ENCODE measurements around the gene GRIK2. TPM values are rescaled to one million over a fixed set of nuclear protein-coding genes. Genes with fewer than 3 reads are reported as not detected.
A peak's percentile ranks its signal among the peaks of the same experiment; 100 is the strongest.

The GRIK2 gene
- total RNA-seq, 1 donor from 2014 or later: 2.5 TPM

DNA sequence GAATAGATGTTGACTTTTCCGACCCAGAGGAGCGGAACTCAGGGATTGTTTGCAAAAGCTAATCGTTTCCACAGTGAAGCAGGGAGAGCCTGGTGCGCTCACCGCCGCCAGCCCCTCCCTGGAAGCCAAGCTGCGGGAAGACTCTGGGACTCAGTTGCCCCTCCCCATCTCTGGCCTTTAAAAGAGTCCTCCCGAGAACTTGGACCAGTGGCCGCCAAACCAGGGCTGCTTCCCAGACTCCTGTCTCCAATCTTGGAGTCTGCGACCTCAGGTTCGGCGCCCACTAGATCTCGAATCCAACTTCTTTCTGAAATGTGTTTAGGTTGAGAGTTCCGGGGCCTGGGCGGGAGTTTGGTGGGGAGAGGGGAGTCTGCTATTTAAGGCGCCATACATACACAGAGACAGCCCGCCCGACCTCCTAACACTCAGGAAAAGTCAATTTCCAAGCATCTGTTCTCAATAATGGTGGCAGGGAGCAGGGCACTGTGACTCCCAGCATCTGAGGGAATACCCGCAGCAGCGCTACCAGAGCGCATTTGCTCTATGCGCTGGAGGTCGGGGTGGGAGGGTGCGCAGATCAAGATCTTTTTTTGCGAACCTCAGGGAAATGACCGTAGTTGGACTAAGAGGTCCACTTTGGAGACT is 800 bp upstream of the GRIK2 start:
- H3K4me1 Mint-ChIP-seq (ENCODE audit: low read depth, unreplicated experiment): peaks cover 3% of the 10 kb centered on the region
- Histone ChIP-seq H3K9me3 (ENCODE audit: insufficient read depth, low read depth, low read length) (no peaks in the 10 kb centered on the region), H3K27me3 (ENCODE audit: insufficient read depth, low read length) (peaks cover 30% of the 10 kb centered on the region), H2AFZ (ENCODE audit: low read depth, low read length) (peak overlapping the region; percentile 81), H4K20me1 (ENCODE audit: insufficient read depth, low read length) (no peaks in the 10 kb centered on the region), H3K4me1 (ENCODE audit: insufficient read depth, low read length) (peaks cover 8% of the 10 kb centered on the region), H3K36me3 (ENCODE audit: insufficient read depth, low read length) (no peaks in the 10 kb centered on the region), H3K4me2 (ENCODE audit: low read length) (peak overlapping the region; percentile 89), H3K79me2 (ENCODE audit: insufficient read depth, low read length) (no peaks in the 10 kb centered on the region), H3K4me3 (ENCODE audit: insufficient read depth, low read depth, low read length) (peak overlapping the region; percentile 71), H3K9ac (ENCODE audit: low read length) (peak overlapping the region; percentile 6), H3K27ac (ENCODE audit: low read depth, low read length) (no peak overlapping the region)
- no peak for TF ChIP-seq EZH2 (IDR thresholded peaks at IDR 0.05; ENCODE audit: insufficient read depth, low read length)
- TF ChIP-seq, protein P1, sequence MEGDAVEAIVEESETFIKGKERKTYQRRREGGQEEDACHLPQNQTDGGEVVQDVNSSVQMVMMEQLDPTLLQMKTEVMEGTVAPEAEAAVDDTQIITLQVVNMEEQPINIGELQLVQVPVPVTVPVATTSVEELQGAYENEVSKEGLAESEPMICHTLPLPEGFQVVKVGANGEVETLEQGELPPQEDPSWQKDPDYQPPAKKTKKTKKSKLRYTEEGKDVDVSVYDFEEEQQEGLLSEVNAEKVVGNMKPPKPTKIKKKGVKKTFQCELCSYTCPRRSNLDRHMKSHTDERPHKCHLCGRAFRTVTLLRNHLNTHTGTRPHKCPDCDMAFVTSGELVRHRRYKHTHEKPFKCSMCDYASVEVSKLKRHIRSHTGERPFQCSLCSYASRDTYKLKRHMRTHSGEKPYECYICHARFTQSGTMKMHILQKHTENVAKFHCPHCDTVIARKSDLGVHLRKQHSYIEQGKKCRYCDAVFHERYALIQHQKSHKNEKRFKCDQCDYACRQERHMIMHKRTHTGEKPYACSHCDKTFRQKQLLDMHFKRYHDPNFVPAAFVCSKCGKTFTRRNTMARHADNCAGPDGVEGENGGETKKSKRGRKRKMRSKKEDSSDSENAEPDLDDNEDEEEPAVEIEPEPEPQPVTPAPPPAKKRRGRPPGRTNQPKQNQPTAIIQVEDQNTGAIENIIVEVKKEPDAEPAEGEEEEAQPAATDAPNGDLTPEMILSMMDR (IDR thresholded peaks at IDR 0.05; ENCODE audit: insufficient read depth, low read depth, low read length): no peak
- H3K9me3 Mint-ChIP-seq (ENCODE audit: unreplicated experiment): no peaks in the 10 kb centered on the region
- peak overlapping the region; percentile 89 for H3K4me3 Mint-ChIP-seq (ENCODE audit: unreplicated experiment)
- H3K27me3 Mint-ChIP-seq (ENCODE audit: low read depth, unreplicated experiment): peaks cover 42% of the 10 kb centered on the region
- DNase-seq (ENCODE audit: low read depth) (no peak), FAIRE-seq (no peak)
- H3K27ac Mint-ChIP-seq (ENCODE audit: unreplicated experiment): peak overlapping the region; percentile 12
- H3K36me3 Mint-ChIP-seq (ENCODE audit: low read depth, unreplicated experiment): no peaks in the 10 kb centered on the region

DNA sequence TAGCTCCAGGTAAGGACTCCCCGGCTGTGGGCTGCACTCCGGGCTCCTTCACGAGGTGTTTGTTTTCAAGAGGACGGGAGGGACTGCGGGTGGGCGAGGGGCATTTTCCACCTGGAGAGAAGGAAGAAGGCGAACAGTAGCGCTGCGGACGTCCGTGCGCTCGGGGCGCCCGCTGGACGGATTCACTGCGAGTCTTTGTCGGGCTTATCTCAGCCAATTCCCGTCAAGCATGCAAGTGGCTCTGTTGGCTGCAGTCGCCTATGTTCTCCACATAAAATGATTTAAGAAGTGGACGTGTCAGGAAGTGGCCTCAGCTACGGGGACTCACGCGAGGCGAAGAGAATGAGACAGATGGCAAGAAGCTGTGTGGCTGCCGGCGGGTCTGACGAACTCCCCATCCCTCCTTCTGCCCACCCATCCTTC is 332 bp downstream of the GRIK2 start:
- Histone ChIP-seq H3K36me3 (ENCODE audit: insufficient read depth, low read length) (no peaks in the 10 kb centered on the region), H3K9ac (ENCODE audit: low read length) (peak overlapping the region; percentile 60), H3K4me2 (ENCODE audit: low read length) (peak overlapping the region; percentile 89), H3K4me3 (ENCODE audit: insufficient read depth, low read depth, low read length) (peak overlapping the region; percentile 71), H3K4me1 (ENCODE audit: insufficient read depth, low read length) (peaks cover 10% of the 10 kb centered on the region), H3K27ac (ENCODE audit: low read depth, low read length) (no peak overlapping the region), H3K9me3 (ENCODE audit: insufficient read depth, low read depth, low read length) (no peaks in the 10 kb centered on the region), H3K79me2 (ENCODE audit: insufficient read depth, low read length) (no peaks in the 10 kb centered on the region), H2AFZ (ENCODE audit: low read depth, low read length) (peak overlapping the region; percentile 67), H4K20me1 (ENCODE audit: insufficient read depth, low read length) (no peaks in the 10 kb centered on the region), H3K27me3 (ENCODE audit: insufficient read depth, low read length) (peaks cover 33% of the 10 kb centered on the region)
- H3K27ac Mint-ChIP-seq (ENCODE audit: unreplicated experiment): no peak overlapping the region
- H3K9me3 Mint-ChIP-seq (ENCODE audit: unreplicated experiment): no peaks in the 10 kb centered on the region
- peaks cover 4% of the 10 kb centered on the region for H3K4me1 Mint-ChIP-seq (ENCODE audit: low read depth, unreplicated experiment)
- H3K27me3 Mint-ChIP-seq (ENCODE audit: low read depth, unreplicated experiment): peaks cover 46% of the 10 kb centered on the region
- FAIRE-seq: no peak
- peak; percentile 7 for DNase-seq (ENCODE audit: low read depth)
- peak overlapping the region; percentile 89 for H3K4me3 Mint-ChIP-seq (ENCODE audit: unreplicated experiment)
- TF ChIP-seq, protein P1 (IDR thresholded peaks at IDR 0.05; ENCODE audit: insufficient read depth, low read depth, low read length): no peak
- TF ChIP-seq EZH2 (IDR thresholded peaks at IDR 0.05; ENCODE audit: insufficient read depth, low read length): no peak
- H3K36me3 Mint-ChIP-seq (ENCODE audit: low read depth, unreplicated experiment): no peaks in the 10 kb centered on the region

DNA sequence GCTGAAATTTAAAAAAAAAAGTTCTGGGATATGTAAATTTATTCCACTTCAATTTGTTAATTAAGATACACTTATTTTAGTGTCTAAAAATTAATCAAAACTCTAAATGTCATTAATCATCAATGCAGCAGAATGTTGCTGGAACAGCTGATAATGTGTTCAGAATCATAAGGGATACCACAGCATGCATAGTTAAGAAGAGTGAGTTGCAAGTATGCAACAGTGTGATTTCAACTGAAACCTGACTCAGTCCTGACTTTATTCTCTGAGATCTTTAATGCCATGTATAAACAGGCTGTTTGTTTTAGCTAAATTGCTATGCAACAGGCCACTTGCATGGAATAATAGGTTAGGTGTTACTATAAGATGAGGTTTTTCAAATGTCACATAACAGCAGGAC is 1.4 kb downstream of the GRIK2 start:
- DNase-seq (ENCODE audit: low read depth) (no peak), FAIRE-seq (no peak)
- Histone ChIP-seq H3K9ac (ENCODE audit: low read length) (no peak overlapping the region), H2AFZ (ENCODE audit: low read depth, low read length) (no peak overlapping the region), H3K27me3 (ENCODE audit: insufficient read depth, low read length) (peaks cover 42% of the 10 kb centered on the region), H3K9me3 (ENCODE audit: insufficient read depth, low read depth, low read length) (no peaks in the 10 kb centered on the region), H3K4me2 (ENCODE audit: low read length) (no peak overlapping the region), H4K20me1 (ENCODE audit: insufficient read depth, low read length) (no peaks in the 10 kb centered on the region), H3K27ac (ENCODE audit: low read depth, low read length) (no peak overlapping the region), H3K36me3 (ENCODE audit: insufficient read depth, low read length) (no peaks in the 10 kb centered on the region), H3K4me1 (ENCODE audit: insufficient read depth, low read length) (peaks cover 14% of the 10 kb centered on the region), H3K4me3 (ENCODE audit: insufficient read depth, low read depth, low read length) (no peak overlapping the region), H3K79me2 (ENCODE audit: insufficient read depth, low read length) (no peaks in the 10 kb centered on the region)
- no peaks in the 10 kb centered on the region for H3K9me3 Mint-ChIP-seq (ENCODE audit: unreplicated experiment)
- H3K36me3 Mint-ChIP-seq (ENCODE audit: low read depth, unreplicated experiment): no peaks in the 10 kb centered on the region
- H3K4me3 Mint-ChIP-seq (ENCODE audit: unreplicated experiment): no peak overlapping the region
- TF ChIP-seq EZH2 (IDR thresholded peaks at IDR 0.05; ENCODE audit: insufficient read depth, low read length): no peak
- TF ChIP-seq, protein P1 (IDR thresholded peaks at IDR 0.05; ENCODE audit: insufficient read depth, low read depth, low read length): no peak
- H3K4me1 Mint-ChIP-seq (ENCODE audit: low read depth, unreplicated experiment): peaks cover 7% of the 10 kb centered on the region
- peaks cover 53% of the 10 kb centered on the region for H3K27me3 Mint-ChIP-seq (ENCODE audit: low read depth, unreplicated experiment)
- no peak overlapping the region for H3K27ac Mint-ChIP-seq (ENCODE audit: unreplicated experiment)
